Fibroblast of lung (primary cell): ENCODE data around the gene CRYL1. TPM values are rescaled to one million over a fixed set of nuclear protein-coding genes. Genes with fewer than 3 reads are reported as not detected.
A peak's percentile ranks its signal among the peaks of the same experiment; 100 is the strongest.

Experiments
- DNase-seq, 2 donors: peaks; one replicate each; pipeline versions ENCODE4 v3.0.0 to v3.0.0-alpha.2; 2010; ENCODE audit warnings: low read depth in 2 of 2
- H2AFZ ChIP-seq: 2 replicates; pipeline ENCODE4 v1.5.1; 2012; ENCODE audit warnings: low read length, control low read depth, inconsistent platforms
- H3K27ac ChIP-seq: 2 replicates; pipeline ENCODE4 v1.5.1; 2011; ENCODE audit warnings: low read length, control low read depth; ENCODE audit not compliant: insufficient read depth
- H3K27me3 ChIP-seq: 2 replicates; pipeline ENCODE4 v1.5.1; 2011; ENCODE audit warnings: mild to moderate bottlenecking, low read length; ENCODE audit not compliant: control insufficient read depth, insufficient read depth
- H3K36me3 ChIP-seq: 2 replicates; pipeline ENCODE4 v1.5.1; 2011; ENCODE audit warnings: low read length; ENCODE audit not compliant: control insufficient read depth, insufficient read depth
- H3K4me1 ChIP-seq: 2 replicates; pipeline ENCODE4 v1.5.1; 2011; ENCODE audit warnings: low read length; ENCODE audit not compliant: control insufficient read depth, insufficient read depth; ENCODE audit errors: extremely low read depth
- H3K4me2 ChIP-seq: 2 replicates; pipeline ENCODE4 v1.5.1; 2011; ENCODE audit warnings: low read length, control low read depth; ENCODE audit not compliant: insufficient read depth; ENCODE audit errors: extremely low read depth
- H3K4me3 ChIP-seq, 4 experiments: fragments of 200-600 bp in 1 of 4; sonication (generic) in 1 of 4; replicated peaks in 1 of 4; 2 replicates each; pipeline ENCODE4 v1.5.1; 2011 to 2016; ENCODE audit warnings: low read length in 4 of 4, low read depth in 3 of 4, mild to moderate bottlenecking in 3 of 4, control low read depth in 2 of 4, inconsistent platforms in 1 of 4, mixed read lengths in 1 of 4; ENCODE audit not compliant: insufficient read depth in 1 of 4; ENCODE audit errors: control extremely low read depth in 1 of 4
- H3K79me2 ChIP-seq: 2 replicates; pipeline ENCODE4 v1.5.1; 2012; ENCODE audit warnings: mild to moderate bottlenecking, low read length, inconsistent platforms; ENCODE audit not compliant: control insufficient read depth, insufficient read depth
- H3K9ac ChIP-seq: 2 replicates; pipeline ENCODE4 v1.5.1; 2011; ENCODE audit warnings: mild to moderate bottlenecking, low read length, control low read depth; ENCODE audit not compliant: insufficient read depth
- H3K9me3 ChIP-seq: 2 replicates; pipeline ENCODE4 v1.5.1; 2012; ENCODE audit warnings: low read depth, low read length; ENCODE audit not compliant: control insufficient read depth, insufficient read depth
- H4K20me1 ChIP-seq: 2 replicates; pipeline ENCODE4 v1.5.1; 2011; ENCODE audit warnings: low read length; ENCODE audit not compliant: control insufficient read depth, insufficient read depth; ENCODE audit errors: extremely low read depth
- EZH2 ChIP-seq: IDR thresholded peaks from 2 replicates; pipeline ENCODE4 v1.5.1; 2012; ENCODE audit warnings: low read length, control low read depth, mild to moderate bottlenecking; ENCODE audit errors: missing control alignments
- polyA plus RNA-seq, 2 donors: library from polyadenylated mRNA; depleted of rRNA in 1 of 2; stranded (reverse) in 1 of 2; unstranded in 1 of 2; fragments of >200 nt; gene quantifications; 2 replicates each; pipeline ENCODE4 v1.2.1, GENCODE V29; 2011 to 2012; ENCODE audit warnings: missing spikeins in 1 of 2
- total RNA-seq: library from RNA; depleted of rRNA; stranded (reverse); fragments of >200 nt; gene quantifications from 2 replicates; pipeline ENCODE4 v1.2.1, GENCODE V29; 2014
- TF ChIP-seq, protein P1 (sequence below), 2 donors: IDR thresholded peaks in 1 of 2; conservative IDR thresholded peaks in 1 of 2; 1 replicate in 1 of 2; 2 replicates in 1 of 2; pipeline ENCODE4 v1.5.1; 2011 to 2012; ENCODE audit warnings: low read length in 2 of 2, control low read depth in 1 of 2, inconsistent platforms in 1 of 2, low read depth in 1 of 2, mild to moderate bottlenecking in 1 of 2

CRYL1 gene
- total and polyA plus RNA-seq, 2 donors (not counting 1 experiment from before 2014, with no cell fraction given) = 18.3 to 20.1 TPM

GRCh38 chr13:20424949-20425348 is 100.7 kb downstream of the CRYL1 start:
- no peaks in the 10 kb centered on the region for H3K4me1 ChIP-seq
- H3K9ac ChIP-seq = no peak overlapping the region
- no peaks in the 10 kb centered on the region for H4K20me1 ChIP-seq
- DNase-seq = peak; percentile 51 to 98
- H3K9me3 ChIP-seq = no peaks in the 10 kb centered on the region
- no peak overlapping the region for H2AFZ ChIP-seq
- no peaks in the 10 kb centered on the region for H3K79me2 ChIP-seq
- H3K27ac ChIP-seq = no peak overlapping the region
- H3K4me3 ChIP-seq = no peak overlapping the region
- H3K36me3 ChIP-seq = no peaks in the 10 kb centered on the region
- no peak overlapping the region for H3K4me2 ChIP-seq
- no peaks in the 10 kb centered on the region for H3K27me3 ChIP-seq
- no peak for TF ChIP-seq EZH2
- TF ChIP-seq, protein P1, sequence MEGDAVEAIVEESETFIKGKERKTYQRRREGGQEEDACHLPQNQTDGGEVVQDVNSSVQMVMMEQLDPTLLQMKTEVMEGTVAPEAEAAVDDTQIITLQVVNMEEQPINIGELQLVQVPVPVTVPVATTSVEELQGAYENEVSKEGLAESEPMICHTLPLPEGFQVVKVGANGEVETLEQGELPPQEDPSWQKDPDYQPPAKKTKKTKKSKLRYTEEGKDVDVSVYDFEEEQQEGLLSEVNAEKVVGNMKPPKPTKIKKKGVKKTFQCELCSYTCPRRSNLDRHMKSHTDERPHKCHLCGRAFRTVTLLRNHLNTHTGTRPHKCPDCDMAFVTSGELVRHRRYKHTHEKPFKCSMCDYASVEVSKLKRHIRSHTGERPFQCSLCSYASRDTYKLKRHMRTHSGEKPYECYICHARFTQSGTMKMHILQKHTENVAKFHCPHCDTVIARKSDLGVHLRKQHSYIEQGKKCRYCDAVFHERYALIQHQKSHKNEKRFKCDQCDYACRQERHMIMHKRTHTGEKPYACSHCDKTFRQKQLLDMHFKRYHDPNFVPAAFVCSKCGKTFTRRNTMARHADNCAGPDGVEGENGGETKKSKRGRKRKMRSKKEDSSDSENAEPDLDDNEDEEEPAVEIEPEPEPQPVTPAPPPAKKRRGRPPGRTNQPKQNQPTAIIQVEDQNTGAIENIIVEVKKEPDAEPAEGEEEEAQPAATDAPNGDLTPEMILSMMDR (conservative IDR thresholded peaks at IDR 0.05 in 1 of 2, IDR thresholded peaks at IDR 0.05 in 1 of 2; ENCODE audit: low read depth in 1 of 2, low read length in 2 of 2) = no peak

- no peak overlapping the region for H3K9ac ChIP-seq
- no peak overlapping the region for H3K27ac ChIP-seq
- TF ChIP-seq, protein P1 (conservative IDR thresholded peaks at IDR 0.05 in 1 of 2, IDR thresholded peaks at IDR 0.05 in 1 of 2; ENCODE audit: low read depth in 1 of 2, low read length in 2 of 2) = no peak
- no peak for DNase-seq
- no peaks in the 10 kb centered on the region for H3K27me3 ChIP-seq
- no peak overlapping the region for H2AFZ ChIP-seq
- no peaks in the 10 kb centered on the region for H3K79me2 ChIP-seq
- no peaks in the 10 kb centered on the region for H3K4me1 ChIP-seq
- no peaks in the 10 kb centered on the region for H3K9me3 ChIP-seq
- no peak overlapping the region for H3K4me2 ChIP-seq
- H3K36me3 ChIP-seq = no peaks in the 10 kb centered on the region
- no peaks in the 10 kb centered on the region for H4K20me1 ChIP-seq
- H3K4me3 ChIP-seq = no peak overlapping the region
Measured at GRCh38 chr13:20424559-20424852, 101.2 kb downstream of the CRYL1 start.

DNA sequence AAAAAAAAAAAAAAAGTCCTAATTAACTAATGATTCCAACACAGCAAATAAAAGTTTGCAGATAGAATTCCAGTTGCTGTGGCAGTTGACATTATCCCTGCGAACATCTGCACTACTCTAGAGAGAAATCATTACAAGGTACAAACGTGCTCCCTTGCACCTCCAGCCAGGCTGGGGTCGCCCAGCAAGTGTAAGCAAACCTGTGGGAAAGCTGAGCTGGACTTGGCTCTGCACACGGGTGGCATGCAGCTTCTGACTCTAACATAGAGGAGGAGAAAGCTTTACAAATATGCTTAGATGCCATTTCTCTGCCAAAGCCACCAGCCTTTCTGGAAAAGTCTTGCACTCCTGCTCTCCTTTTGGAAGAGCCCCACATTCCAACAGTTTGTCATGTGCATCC is 103.3 kb downstream of the CRYL1 start:
- Histone ChIP-seq H2AFZ (no peak overlapping the region), H3K9me3 (no peaks in the 10 kb centered on the region), H3K27ac (no peak overlapping the region), H3K4me1 (no peaks in the 10 kb centered on the region), H3K36me3 (no peaks in the 10 kb centered on the region), H3K4me2 (no peak overlapping the region), H3K27me3 (no peaks in the 10 kb centered on the region), H3K9ac (no peak overlapping the region), H3K79me2 (no peaks in the 10 kb centered on the region), H3K4me3 (no peak overlapping the region), H4K20me1 (no peaks in the 10 kb centered on the region)
- TF ChIP-seq, protein P1 (conservative IDR thresholded peaks at IDR 0.05 in 1 of 2, IDR thresholded peaks at IDR 0.05 in 1 of 2; ENCODE audit: low read depth in 1 of 2, low read length in 2 of 2) = no peak
- no peak for TF ChIP-seq EZH2
- no peak for DNase-seq
